ENCODE results near the gene LRMDA.

Gene LRMDA

GRCh38 chr10:75397496-75398199, 33.8 kb upstream of the LRMDA start:
- H2AFZ ChIP-seq (ENCODE audit: low read depth, low read length) = no peak overlapping the region
- peaks cover 2% of the 10 kb centered on the region for H3K9me3 ChIP-seq (ENCODE audit: insufficient read depth, low read length, severe bottlenecking)
- no peaks in the 10 kb centered on the region for H3K4me1 ChIP-seq (ENCODE audit: insufficient read depth, low read length)
- DNase-seq (no peak), ATAC-seq (ENCODE audit: insufficient read depth, low read depth) (no peak)
- H3K36me3 ChIP-seq (ENCODE audit: insufficient read depth, low read length) = no peaks in the 10 kb centered on the region
- no peak overlapping the region for H3K9ac ChIP-seq (ENCODE audit: low read depth, low read length)
- no peaks in the 10 kb centered on the region for H4K20me1 ChIP-seq (ENCODE audit: insufficient read depth, low read length)
- H3K4me2 ChIP-seq (ENCODE audit: insufficient read depth, low read length) = no peak overlapping the region
- H3K27ac ChIP-seq (ENCODE audit: low read length) = no peak overlapping the region
- no peaks in the 10 kb centered on the region for H3K27me3 ChIP-seq (ENCODE audit: insufficient read depth, low read length, poor library complexity)
- TF ChIP-seq EZH2 (IDR thresholded peaks at IDR 0.05; ENCODE audit: borderline replicate concordance, low read depth, low read length, severe bottlenecking) (no peak), CTCF (IDR thresholded peaks at IDR 0.05; ENCODE audit: borderline replicate concordance, extremely low read depth, low read length, poor library complexity, severe bottlenecking) (no peak)
- no peak overlapping the region for H3K4me3 ChIP-seq (ENCODE audit: low read depth in 1 of 2, low read length in 2 of 2)
- no peaks in the 10 kb centered on the region for H3K79me2 ChIP-seq (ENCODE audit: insufficient read depth, low read length)

GRCh38 chr10:75398200-75398691, 33.2 kb upstream of the LRMDA start:
- Histone ChIP-seq H3K4me1 (ENCODE audit: insufficient read depth, low read length) (no peaks in the 10 kb centered on the region), H3K27ac (ENCODE audit: low read length) (no peak overlapping the region), H3K9me3 (ENCODE audit: insufficient read depth, low read length, severe bottlenecking) (peaks cover 2% of the 10 kb centered on the region), H4K20me1 (ENCODE audit: insufficient read depth, low read length) (no peaks in the 10 kb centered on the region), H3K4me2 (ENCODE audit: insufficient read depth, low read length) (no peak overlapping the region), H3K9ac (ENCODE audit: low read depth, low read length) (no peak overlapping the region), H3K4me3 (ENCODE audit: low read depth in 1 of 2, low read length in 2 of 2) (no peak overlapping the region), H3K79me2 (ENCODE audit: insufficient read depth, low read length) (no peaks in the 10 kb centered on the region), H2AFZ (ENCODE audit: low read depth, low read length) (no peak overlapping the region), H3K27me3 (ENCODE audit: insufficient read depth, low read length, poor library complexity) (no peaks in the 10 kb centered on the region), H3K36me3 (ENCODE audit: insufficient read depth, low read length) (no peaks in the 10 kb centered on the region)
- ATAC-seq (ENCODE audit: insufficient read depth, low read depth) (no peak), DNase-seq (no peak)
- no peak for TF ChIP-seq EZH2 (IDR thresholded peaks at IDR 0.05; ENCODE audit: borderline replicate concordance, low read depth, low read length, severe bottlenecking)
- no peak for TF ChIP-seq CTCF (IDR thresholded peaks at IDR 0.05; ENCODE audit: borderline replicate concordance, extremely low read depth, low read length, poor library complexity, severe bottlenecking)

GRCh38 chr10:75398692-75399460, 32.5 kb upstream of the LRMDA start:
- peaks cover 2% of the 10 kb centered on the region for H3K9me3 ChIP-seq (ENCODE audit: insufficient read depth, low read length, severe bottlenecking)
- no peak overlapping the region for H2AFZ ChIP-seq (ENCODE audit: low read depth, low read length)
- DNase-seq (no peak), ATAC-seq (ENCODE audit: insufficient read depth, low read depth) (no peak)
- H3K4me2 ChIP-seq (ENCODE audit: insufficient read depth, low read length) = no peak overlapping the region
- H3K4me3 ChIP-seq (ENCODE audit: low read depth in 1 of 2, low read length in 2 of 2) = no peak overlapping the region
- no peaks in the 10 kb centered on the region for H3K36me3 ChIP-seq (ENCODE audit: insufficient read depth, low read length)
- H3K9ac ChIP-seq (ENCODE audit: low read depth, low read length) = no peak overlapping the region
- no peak for TF ChIP-seq CTCF (IDR thresholded peaks at IDR 0.05; ENCODE audit: borderline replicate concordance, extremely low read depth, low read length, poor library complexity, severe bottlenecking)
- no peak for TF ChIP-seq EZH2 (IDR thresholded peaks at IDR 0.05; ENCODE audit: borderline replicate concordance, low read depth, low read length, severe bottlenecking)
- H3K27me3 ChIP-seq (ENCODE audit: insufficient read depth, low read length, poor library complexity) = no peaks in the 10 kb centered on the region
- no peak overlapping the region for H3K27ac ChIP-seq (ENCODE audit: low read length)
- H3K79me2 ChIP-seq (ENCODE audit: insufficient read depth, low read length) = no peaks in the 10 kb centered on the region
- H4K20me1 ChIP-seq (ENCODE audit: insufficient read depth, low read length) = no peaks in the 10 kb centered on the region
- H3K4me1 ChIP-seq (ENCODE audit: insufficient read depth, low read length) = no peaks in the 10 kb centered on the region

All from DND-41 (cell line).